HCT116 (cell line): ENCODE measurements around the gene SMIM24. TPM values are rescaled to one million over a fixed set of nuclear protein-coding genes. Genes with fewer than 3 reads are reported as not detected.

Source experiments
- ATAC-seq: fragments of 200-7000 bp; cut with Tn5 transposase; 2 replicates; pipeline ENCODE4 v1.9.1; 2020; ENCODE audit warnings: mild to moderate bottlenecking, moderate library complexity
- BruUV-seq: library from RNA; stranded (reverse); fragments of 400-500 nt; replicated peaks from 2 replicates; lab custom pipeline; 2021; lab: Mats Ljungman, UMichigan
- CTCF ChIA-PET: fragments of 300-600 bp; sonication (Branson Sonifier 250); formaldehyde crosslinking; loops from one replicate; lab custom pipeline; 2021; ENCODE audit warnings: antibody characterized with exemption; lab: Charles Lee
- POLR2A ChIA-PET: fragments of 300-600, 350-600 bp; sonication (Branson Sonifier 250); formaldehyde crosslinking; loops from one replicate; lab custom pipeline; 2021; ENCODE audit warnings: antibody characterized with exemption; lab: Charles Lee
- RAD21 ChIA-PET, 2 experiments: fragments of 300-600 bp; sonication (Branson Sonifier 250); formaldehyde crosslinking; loops; one replicate each; lab custom pipeline; 2023; ENCODE audit warnings: low total read pairs in 2 of 2; ENCODE audit not compliant: uncharacterized antibody in 2 of 2, unreplicated experiment in 2 of 2, low non-redundant PET in 1 of 2; lab: Charles Lee
- DNase-seq: peaks from one replicate; pipeline ENCODE4 v3.0.0-alpha.2; 2010; ENCODE audit warnings: low read depth, low spot score
- H2AFZ ChIP-seq: fragments of 200-600 bp; shearing (Covaris generic), sonication (generic); 2 replicates; pipeline ENCODE4 v1.6.1; 2017; ENCODE audit warnings: low read depth, mixed run types, mixed read lengths, antibody characterized with exemption, low read length; ENCODE audit not compliant: poor library complexity, severe bottlenecking
- H3K27ac ChIP-seq: 2 replicates; pipeline ENCODE4 v1.5.1; 2012; ENCODE audit warnings: low read depth, low read length
- H3K27me3 ChIP-seq: fragments of 200-600 bp; sonication (generic); 2 replicates; pipeline ENCODE4 v1.6.1; 2016; ENCODE audit warnings: mixed run types, low read length, mixed read lengths; ENCODE audit not compliant: insufficient read depth
- H3K36me3 ChIP-seq, 2 experiments: fragments of 200-500 bp in 1 of 2; fragments of 200-600 bp in 1 of 2; sonication (Bioruptor generic) in 1 of 2; sonication (generic) in 1 of 2; 2 replicates each; pipeline versions ENCODE4 v1.5.1 to v1.6.1; 2014 to 2016; ENCODE audit warnings: low read length in 2 of 2, inconsistent platforms in 1 of 2, mixed read lengths in 1 of 2, mixed run types in 1 of 2; ENCODE audit not compliant: insufficient read depth in 2 of 2, control insufficient read depth in 1 of 2
- H3K4me1 ChIP-seq, 2 experiments: fragments of 200-600 bp in 1 of 2; sonication (generic) in 1 of 2; 2 replicates each; pipeline versions ENCODE4 v1.5.1 to v1.6.1; 2012 to 2017; ENCODE audit warnings: low read length in 2 of 2, inconsistent platforms in 1 of 2, mild to moderate bottlenecking in 1 of 2, mixed read lengths in 1 of 2, mixed run types in 1 of 2, moderate library complexity in 1 of 2; ENCODE audit not compliant: insufficient read depth in 2 of 2, control insufficient read depth in 1 of 2
- H3K4me2 ChIP-seq: fragments of 200-600 bp; sonication (generic); 2 replicates; pipeline ENCODE4 v1.6.1; 2017; ENCODE audit warnings: mixed run types, low read length, mixed read lengths
- H3K4me3 ChIP-seq, 2 experiments: fragments of 200-600 bp in 1 of 2; sonication (generic) in 1 of 2; replicated peaks in 1 of 2; 2 replicates each; pipeline ENCODE4 v1.5.1; 2011 to 2016; ENCODE audit warnings: low read length in 2 of 2, control low read depth in 1 of 2, low read depth in 1 of 2, mild to moderate bottlenecking in 1 of 2, mixed read lengths in 1 of 2, mixed run types in 1 of 2
- H3K79me2 ChIP-seq: fragments of 200-600 bp; sonication (generic); 2 replicates; pipeline ENCODE4 v1.6.1; 2017; ENCODE audit warnings: mild to moderate bottlenecking, mixed run types, low read length, moderate library complexity, mixed read lengths; ENCODE audit not compliant: insufficient read depth
- H3K9ac ChIP-seq: fragments of 200-600 bp; sonication (generic); 2 replicates; pipeline ENCODE4 v1.6.1; 2016; ENCODE audit warnings: low read length, mixed read lengths
- H3K9me2 ChIP-seq: fragments of 200-600 bp; sonication (generic), shearing (Covaris generic); 2 replicates; pipeline ENCODE4 v1.6.1; 2017; ENCODE audit warnings: mixed run types, mild to moderate bottlenecking, moderate library complexity; ENCODE audit not compliant: insufficient read depth
- H3K9me3 ChIP-seq, 2 experiments: fragments of 200-500 bp in 1 of 2; fragments of 200-600 bp in 1 of 2; sonication (Bioruptor generic) in 1 of 2; sonication (generic) in 1 of 2; 2 replicates each; pipeline ENCODE4 v1.6.1; 2014 to 2017; ENCODE audit warnings: low read length in 2 of 2, mixed read lengths in 2 of 2, inconsistent platforms in 1 of 2, low read depth in 1 of 2, mild to moderate bottlenecking in 1 of 2, mixed run types in 1 of 2, moderate library complexity in 1 of 2; ENCODE audit not compliant: control insufficient read depth in 1 of 2, insufficient read depth in 1 of 2
- H4K20me1 ChIP-seq: fragments of 200-600 bp; sonication (generic), shearing (Covaris generic); 2 replicates; pipeline ENCODE4 v1.6.1; 2017; ENCODE audit warnings: mixed run types, mild to moderate bottlenecking, moderate library complexity; ENCODE audit not compliant: insufficient read depth
- CTCF ChIP-seq, 3 experiments: fragments of 200-600 bp in 1 of 3; sonication (generic) in 1 of 3; IDR thresholded peaks in 2 of 3; conservative IDR thresholded peaks in 1 of 3; 2 replicates each; pipeline ENCODE4 v1.5.1; 2012 to 2017; ENCODE audit warnings: low read depth in 2 of 3, low read length in 2 of 3, antibody characterized with exemption in 1 of 3, borderline replicate concordance in 1 of 3, control low read depth in 1 of 3, mild to moderate bottlenecking in 1 of 3, mixed read lengths in 1 of 3, mixed run types in 1 of 3, moderate library complexity in 1 of 3; ENCODE audit not compliant: insufficient read depth in 1 of 3
- EZH2 ChIP-seq: fragments of 200-600 bp; sonication (generic); IDR thresholded peaks from 2 replicates; pipeline ENCODE4 v1.6.1; 2017; ENCODE audit warnings: antibody characterized with exemption, mixed run types
- EZH2phosphoT487 ChIP-seq: fragments of 200-600 bp; IDR thresholded peaks from 2 replicates; pipeline ENCODE4 v1.6.1; 2018; ENCODE audit warnings: antibody characterized with exemption, borderline replicate concordance
- FOSL1 ChIP-seq: IDR thresholded peaks from 2 replicates; pipeline ENCODE4 v1.6.1; 2012; ENCODE audit warnings: low read depth
- POLR2A ChIP-seq: IDR thresholded peaks from 2 replicates; pipeline ENCODE4 v1.7.0; 2011; ENCODE audit warnings: borderline replicate concordance; ENCODE audit not compliant: insufficient read depth, insufficient read length; ENCODE audit errors: extremely low read depth
- POLR2AphosphoS5 ChIP-seq: IDR thresholded peaks from 2 replicates; pipeline ENCODE4 v1.6.1; 2011; ENCODE audit warnings: mild to moderate bottlenecking, low read depth, low read length, moderate library complexity
- RAD21 ChIP-seq: IDR thresholded peaks from 2 replicates; pipeline ENCODE4 v1.6.1; 2012; ENCODE audit warnings: low read depth, mild to moderate bottlenecking
- SIN3A ChIP-seq: IDR thresholded peaks from 2 replicates; pipeline ENCODE4 v1.6.1; 2012; ENCODE audit warnings: low read depth
- SP1 ChIP-seq: IDR thresholded peaks from 2 replicates; pipeline ENCODE4 v1.6.1; 2012; ENCODE audit warnings: low read depth
- SRF ChIP-seq: IDR thresholded peaks from 2 replicates; pipeline ENCODE4 v1.6.1; 2012; ENCODE audit warnings: low read depth
- TCF7L2 ChIP-seq: IDR thresholded peaks from 2 replicates; pipeline ENCODE4 v1.7.0; 2011; ENCODE audit warnings: borderline replicate concordance, inconsistent platforms; ENCODE audit not compliant: insufficient read depth, insufficient read length; ENCODE audit errors: extremely low read depth
- ZBTB33 ChIP-seq: IDR thresholded peaks from 2 replicates; pipeline ENCODE4 v1.6.1; 2011; ENCODE audit warnings: mild to moderate bottlenecking, low read length, moderate library complexity; ENCODE audit not compliant: insufficient replicate concordance; ENCODE audit errors: extremely low read depth
- intact Hi-C: fragments of 100-400 bp; cut with micrococcal nuclease; formaldehyde crosslinking; loops from 2 replicates; pipeline ENCODE4 v1.10.0; 2022
- total RNA-seq: library from RNA; stranded (reverse); gene quantifications from one replicate; pipeline ENCODE4 v1.2.1, GENCODE V29; 2021; ENCODE audit not compliant: unreplicated experiment

The SMIM24 gene
- total RNA-seq, 1 experiment from 2014 or later: not detected

- peaks cover 0 to 13% of the 10 kb centered on the region in 2 experiments; a peak in 1 of 4 replicates for H3K4me1 ChIP-seq
- no peak overlapping the region for H3K4me3 ChIP-seq
- ChIA-PET RAD21 (no interaction called here), POLR2A (no interaction called here), CTCF (no interaction called here)
- peaks cover 45% of the 10 kb centered on the region for H3K79me2 ChIP-seq
- no peak overlapping the region for H3K27ac ChIP-seq
- no peaks in the 10 kb centered on the region for H3K27me3 ChIP-seq
- H3K4me2 ChIP-seq: no peak overlapping the region
- no TSS peak for BruUV-seq
- no peak overlapping the region for H2AFZ ChIP-seq
- no peaks in the 10 kb centered on the region for H3K9me3 ChIP-seq
- H3K36me3 ChIP-seq: peaks cover 13 to 16% of the 10 kb centered on the region in 2 experiments; a peak in 3 of 4 replicates
- H3K9me2 ChIP-seq: no peaks in the 10 kb centered on the region
- intact Hi-C loops: no loop called here
- H3K9ac ChIP-seq: no peak overlapping the region
- no peak for ATAC-seq
- H4K20me1 ChIP-seq: no peaks in the 10 kb centered on the region
- TF ChIP-seq TCF7L2 (no peak), EZH2phosphoT487 (no peak), POLR2AphosphoS5 (no peak), SRF (no peak), RAD21 (no peak), SP1 (no peak), SIN3A (no peak), FOSL1 (no peak), CTCF (IDR thresholded peaks at IDR 0.05 in 2 of 3, conservative IDR thresholded peaks at IDR 0.05 in 1 of 3; ENCODE audit: borderline replicate concordance in 1 of 3, insufficient read depth in 1 of 3, low read depth in 2 of 3, low read length in 2 of 3) (no peak), EZH2 (no peak), POLR2A (no peak), ZBTB33 (no peak)
- DNase-seq: no peak
Measured at GRCh38 chr19:3522421-3523360, 42.4 kb upstream of the SMIM24 start.
